Measurements from ENCODE around the gene ZNF808.
A peak's percentile ranks its signal among the peaks of the same experiment; 100 is the strongest.
"Not testable (repeated sequence)": the region's sequence is repeated elsewhere in the genome, so short reads cannot be mapped to it uniquely, and the experiment has no call there.

ZNF808 gene

GRCh38 chr19:52527134-52527955 lies at the start of gene ZNF808:
Gene ZNF808 (plus strand): TSS chr19:52527668. CDS start chr19:52543285, 15,617 bp downstream.
- FAIRE-seq (no peak), DNase-seq (ENCODE audit: insufficient read length, low spot score) (peak; percentile 50)
- TF ChIP-seq, protein P1, sequence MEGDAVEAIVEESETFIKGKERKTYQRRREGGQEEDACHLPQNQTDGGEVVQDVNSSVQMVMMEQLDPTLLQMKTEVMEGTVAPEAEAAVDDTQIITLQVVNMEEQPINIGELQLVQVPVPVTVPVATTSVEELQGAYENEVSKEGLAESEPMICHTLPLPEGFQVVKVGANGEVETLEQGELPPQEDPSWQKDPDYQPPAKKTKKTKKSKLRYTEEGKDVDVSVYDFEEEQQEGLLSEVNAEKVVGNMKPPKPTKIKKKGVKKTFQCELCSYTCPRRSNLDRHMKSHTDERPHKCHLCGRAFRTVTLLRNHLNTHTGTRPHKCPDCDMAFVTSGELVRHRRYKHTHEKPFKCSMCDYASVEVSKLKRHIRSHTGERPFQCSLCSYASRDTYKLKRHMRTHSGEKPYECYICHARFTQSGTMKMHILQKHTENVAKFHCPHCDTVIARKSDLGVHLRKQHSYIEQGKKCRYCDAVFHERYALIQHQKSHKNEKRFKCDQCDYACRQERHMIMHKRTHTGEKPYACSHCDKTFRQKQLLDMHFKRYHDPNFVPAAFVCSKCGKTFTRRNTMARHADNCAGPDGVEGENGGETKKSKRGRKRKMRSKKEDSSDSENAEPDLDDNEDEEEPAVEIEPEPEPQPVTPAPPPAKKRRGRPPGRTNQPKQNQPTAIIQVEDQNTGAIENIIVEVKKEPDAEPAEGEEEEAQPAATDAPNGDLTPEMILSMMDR (IDR thresholded peaks at IDR 0.05; ENCODE audit: insufficient read depth, missing control alignments), result peak; percentile 25

DNA sequence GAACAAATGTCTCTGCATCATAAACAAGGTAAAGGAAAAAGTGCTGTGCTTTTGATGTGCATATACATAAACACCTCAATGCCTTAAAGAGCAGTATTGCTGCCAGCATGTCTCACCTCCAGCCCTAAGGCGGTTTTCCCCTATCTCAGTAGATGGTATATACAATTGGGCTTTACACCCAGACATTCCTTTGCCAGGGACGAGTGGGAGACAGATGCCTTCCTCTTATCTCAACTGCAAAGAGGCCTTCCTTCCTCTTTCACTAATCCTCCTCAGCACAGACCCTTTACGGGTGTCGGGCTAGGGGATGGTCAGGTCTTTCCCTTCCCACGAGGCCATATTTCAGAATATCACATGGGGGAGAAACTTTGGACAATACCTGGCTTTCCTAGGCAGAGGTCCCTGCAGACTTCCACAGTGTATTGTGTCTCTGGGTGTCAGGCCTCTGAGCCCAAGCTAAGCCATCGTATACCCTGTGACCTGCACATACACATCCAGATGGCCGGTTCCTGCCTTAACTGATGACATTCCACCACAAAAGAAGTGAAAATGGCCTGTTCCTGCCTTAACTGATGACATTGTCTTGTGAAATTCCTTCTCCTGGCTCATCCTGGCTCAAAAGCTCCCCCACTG lies 43.2 kb upstream of the ZNF808 start:
- not testable (repeated sequence) for FAIRE-seq

DNA sequence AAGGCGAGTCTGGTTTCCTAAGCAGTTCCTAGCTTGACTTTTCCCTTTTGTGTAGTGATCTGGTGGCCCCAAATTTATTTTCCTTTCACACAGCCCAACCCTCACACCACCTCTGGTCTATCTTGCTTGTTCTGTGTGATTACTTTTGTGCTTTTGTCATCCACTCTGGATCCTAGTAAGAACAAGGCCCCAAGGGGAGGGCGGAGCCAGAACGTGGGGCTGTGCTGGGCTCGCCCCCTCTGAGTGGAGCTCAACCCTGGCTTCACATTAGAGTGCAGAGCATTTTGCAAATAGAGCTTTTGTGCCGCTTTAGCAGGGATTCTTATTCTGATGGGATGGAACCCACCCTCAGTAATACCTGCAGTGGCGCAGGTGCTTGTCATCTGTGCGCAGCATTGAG lies 42.4 kb upstream of the ZNF808 start:
- not testable (repeated sequence) for DNase-seq (ENCODE audit: insufficient read length, low spot score); FAIRE-seq

More for the DNA sequence above, 43.2 kb upstream of the ZNF808 start:
- not testable (repeated sequence) for DNase-seq (ENCODE audit: insufficient read length, low spot score)

GRCh38 chr19:52485561-52486240 lies 41.8 kb upstream of the ZNF808 start:
- not testable (repeated sequence) for DNase-seq (ENCODE audit: insufficient read length, low spot score); FAIRE-seq

- no peak for DNase-seq (ENCODE audit: insufficient read length, low spot score)
- FAIRE-seq, result no peak
- TF ChIP-seq, protein P1 (IDR thresholded peaks at IDR 0.05; ENCODE audit: insufficient read depth, missing control alignments), result no peak
Observed at GRCh38 chr19:52492201-52492993, 35.1 kb upstream of the ZNF808 start.

DNA sequence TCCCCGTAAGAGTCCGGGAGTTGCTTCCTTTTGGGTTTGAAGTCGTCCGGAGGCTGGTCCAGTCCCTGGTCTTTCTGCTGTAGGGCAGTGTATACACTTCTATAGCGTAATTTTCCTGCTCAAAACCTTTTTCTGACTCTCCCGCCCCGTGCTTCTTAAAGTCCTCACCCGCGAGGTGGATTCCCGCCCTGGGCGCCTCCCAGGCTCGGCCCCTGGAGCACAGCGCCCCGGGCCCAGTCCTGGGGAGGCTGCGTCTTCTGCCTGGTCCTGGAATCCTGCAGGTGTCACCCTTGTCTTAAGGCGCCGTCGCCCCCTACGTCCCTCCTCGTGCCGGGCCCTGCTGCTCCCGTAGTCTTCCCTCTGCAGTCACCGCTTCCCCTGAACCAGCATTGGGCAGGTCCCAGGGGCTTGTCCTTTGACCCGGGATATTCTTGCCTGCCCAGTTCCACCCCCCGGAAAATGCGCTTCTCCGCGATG lies 34.4 kb upstream of the ZNF808 start:
- TF ChIP-seq, protein P1 (IDR thresholded peaks at IDR 0.05; ENCODE audit: insufficient read depth, missing control alignments), result no peak
- no peak for FAIRE-seq
- DNase-seq (ENCODE audit: insufficient read length, low spot score), result no peak

- no peak for DNase-seq (ENCODE audit: insufficient read length, low spot score)
- TF ChIP-seq, protein P1 (IDR thresholded peaks at IDR 0.05; ENCODE audit: insufficient read depth, missing control alignments), result no peak
- no peak for FAIRE-seq
Observed at GRCh38 chr19:52494518-52494917, 33.0 kb upstream of the ZNF808 start.

DNA sequence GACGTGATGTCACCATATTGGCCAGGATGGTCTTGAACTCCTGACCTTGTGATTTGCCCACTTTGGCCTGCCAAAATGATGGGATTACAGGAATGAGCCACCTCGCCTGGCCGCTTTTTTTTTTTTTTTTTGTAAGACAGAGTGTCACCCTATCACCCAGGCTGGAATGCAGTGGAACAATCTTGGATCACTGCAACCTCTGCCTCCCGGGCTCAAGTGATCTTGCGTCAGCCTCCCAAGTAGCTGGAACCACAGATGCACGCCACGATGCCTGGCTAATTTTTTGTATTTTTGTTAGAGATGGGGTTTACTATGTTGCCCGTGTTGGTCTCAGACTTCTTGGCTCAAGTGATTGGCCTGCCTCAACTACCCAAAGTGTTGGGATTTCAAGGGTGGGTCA lies 28.9 kb upstream of the ZNF808 start:
- FAIRE-seq, result no peak
- no peak for DNase-seq (ENCODE audit: insufficient read length, low spot score)
- TF ChIP-seq, protein P1 (IDR thresholded peaks at IDR 0.05; ENCODE audit: insufficient read depth, missing control alignments), result no peak

- not testable (repeated sequence) for DNase-seq (ENCODE audit: insufficient read length, low spot score); FAIRE-seq
Observed at GRCh38 chr19:52500474-52500873, 27.0 kb upstream of the ZNF808 start.

- FAIRE-seq; DNase-seq (ENCODE audit: insufficient read length, low spot score): not testable (repeated sequence)
Observed at GRCh38 chr19:52500991-52501390, 26.5 kb upstream of the ZNF808 start.

Measured in D721Med (cell line).